Measurements from ENCODE around the gene SLIT3. TPM values are rescaled to one million over a fixed set of nuclear protein-coding genes. Genes with fewer than 3 reads are reported as not detected.

Gene SLIT3
- total RNA-seq, 1 experiment from 2014 or later: 0.44 TPM

DNA sequence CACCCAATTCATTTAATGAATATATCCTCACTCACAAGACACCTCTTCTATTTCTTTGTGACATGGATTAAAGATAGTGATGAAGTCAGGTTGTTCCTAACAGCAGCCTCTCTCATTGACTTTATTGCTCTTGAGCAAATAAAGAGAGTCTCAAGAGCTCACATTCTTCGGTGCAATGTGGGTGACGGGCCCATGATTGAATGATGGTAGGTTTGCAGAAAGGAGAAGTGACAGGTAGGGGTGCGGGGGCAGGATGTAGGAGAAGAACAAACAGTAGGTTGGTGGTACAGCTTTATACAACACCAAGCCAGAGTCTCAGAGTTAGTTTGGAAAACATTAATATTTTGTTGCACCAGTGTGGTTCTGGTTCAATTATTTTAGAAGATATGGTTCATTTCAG is 122.2 kb downstream of the SLIT3 start:
- BruUV-seq (replicated peaks): no TSS peak
- Histone ChIP-seq H3K4me1 (ENCODE audit: insufficient read depth, low read length) (no peaks in the 10 kb centered on the region), H3K4me3 (ENCODE audit: low read length) (no peak overlapping the region), H2AFZ (ENCODE audit: low read length) (no peak overlapping the region), H3K9me2 (replicated peaks; ENCODE audit: low read length) (no peaks in the 10 kb centered on the region), H3K27ac (ENCODE audit: low read length) (no peak overlapping the region), H3K4me2 (ENCODE audit: low read length) (no peak overlapping the region), H4K20me1 (ENCODE audit: low read length) (no peaks in the 10 kb centered on the region), H3K79me2 (ENCODE audit: low read length) (no peaks in the 10 kb centered on the region), H3K36me3 (ENCODE audit: low read depth, low read length) (no peaks in the 10 kb centered on the region), H3K27me3 (ENCODE audit: low read length) (no peaks in the 10 kb centered on the region), H3F3A (ENCODE audit: low read length, unreplicated experiment) (no peaks in the 10 kb centered on the region), H3K9me3 (ENCODE audit: low read length) (no peaks in the 10 kb centered on the region), H3K9ac (ENCODE audit: low read length) (no peak overlapping the region)
- TF ChIP-seq EZH2 (IDR thresholded peaks at IDR 0.05; ENCODE audit: low read length, unreplicated experiment) (no peak), EZH2phosphoT487 (IDR thresholded peaks at IDR 0.05; ENCODE audit: borderline replicate concordance, low read length) (no peak)
- TF ChIP-seq, protein P1, sequence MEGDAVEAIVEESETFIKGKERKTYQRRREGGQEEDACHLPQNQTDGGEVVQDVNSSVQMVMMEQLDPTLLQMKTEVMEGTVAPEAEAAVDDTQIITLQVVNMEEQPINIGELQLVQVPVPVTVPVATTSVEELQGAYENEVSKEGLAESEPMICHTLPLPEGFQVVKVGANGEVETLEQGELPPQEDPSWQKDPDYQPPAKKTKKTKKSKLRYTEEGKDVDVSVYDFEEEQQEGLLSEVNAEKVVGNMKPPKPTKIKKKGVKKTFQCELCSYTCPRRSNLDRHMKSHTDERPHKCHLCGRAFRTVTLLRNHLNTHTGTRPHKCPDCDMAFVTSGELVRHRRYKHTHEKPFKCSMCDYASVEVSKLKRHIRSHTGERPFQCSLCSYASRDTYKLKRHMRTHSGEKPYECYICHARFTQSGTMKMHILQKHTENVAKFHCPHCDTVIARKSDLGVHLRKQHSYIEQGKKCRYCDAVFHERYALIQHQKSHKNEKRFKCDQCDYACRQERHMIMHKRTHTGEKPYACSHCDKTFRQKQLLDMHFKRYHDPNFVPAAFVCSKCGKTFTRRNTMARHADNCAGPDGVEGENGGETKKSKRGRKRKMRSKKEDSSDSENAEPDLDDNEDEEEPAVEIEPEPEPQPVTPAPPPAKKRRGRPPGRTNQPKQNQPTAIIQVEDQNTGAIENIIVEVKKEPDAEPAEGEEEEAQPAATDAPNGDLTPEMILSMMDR (conservative IDR thresholded peaks at IDR 0.05; ENCODE audit: low read depth, low read length): no peak
- ATAC-seq (no peak), DNase-seq (no peak)
- POLR2A ChIA-PET (ENCODE audit: unreplicated experiment): no interaction called here
- CTCF ChIA-PET: no interaction called here
- intact Hi-C loops (cut with micrococcal nuclease): no loop called here

GRCh38 chr5:169178274-169178673 is 122.7 kb downstream of the SLIT3 start:
- no peaks in the 10 kb centered on the region for H4K20me1 ChIP-seq (ENCODE audit: low read length)
- CTCF ChIA-PET: no interaction called here
- no peak overlapping the region for H3K4me2 ChIP-seq (ENCODE audit: low read length)
- H3K9me2 ChIP-seq (replicated peaks; ENCODE audit: low read length): no peaks in the 10 kb centered on the region
- no peaks in the 10 kb centered on the region for H3K4me1 ChIP-seq (ENCODE audit: insufficient read depth, low read length)
- no peaks in the 10 kb centered on the region for H3K36me3 ChIP-seq (ENCODE audit: low read depth, low read length)
- intact Hi-C loops (cut with micrococcal nuclease): no loop called here
- no peak overlapping the region for H3K4me3 ChIP-seq (ENCODE audit: low read length)
- H3K9me3 ChIP-seq (ENCODE audit: low read length): no peaks in the 10 kb centered on the region
- DNase-seq: no peak
- H3K27me3 ChIP-seq (ENCODE audit: low read length): peaks cover 4% of the 10 kb centered on the region; the same call in 1 of the 2 replicates
- no peak for ATAC-seq
- BruUV-seq (replicated peaks): no TSS peak
- H3K27ac ChIP-seq (ENCODE audit: low read length): no peak overlapping the region
- no peaks in the 10 kb centered on the region for H3F3A ChIP-seq (ENCODE audit: low read length, unreplicated experiment)
- no peak overlapping the region for H2AFZ ChIP-seq (ENCODE audit: low read length)
- POLR2A ChIA-PET (ENCODE audit: unreplicated experiment): no interaction called here
- no peaks in the 10 kb centered on the region for H3K79me2 ChIP-seq (ENCODE audit: low read length)
- no peak overlapping the region for H3K9ac ChIP-seq (ENCODE audit: low read length)
- TF ChIP-seq, protein P1 (conservative IDR thresholded peaks at IDR 0.05; ENCODE audit: low read depth, low read length): no peak
- no peak for TF ChIP-seq EZH2 (IDR thresholded peaks at IDR 0.05; ENCODE audit: low read length, unreplicated experiment)
- no peak for TF ChIP-seq EZH2phosphoT487 (IDR thresholded peaks at IDR 0.05; ENCODE audit: borderline replicate concordance, low read length)

DNA sequence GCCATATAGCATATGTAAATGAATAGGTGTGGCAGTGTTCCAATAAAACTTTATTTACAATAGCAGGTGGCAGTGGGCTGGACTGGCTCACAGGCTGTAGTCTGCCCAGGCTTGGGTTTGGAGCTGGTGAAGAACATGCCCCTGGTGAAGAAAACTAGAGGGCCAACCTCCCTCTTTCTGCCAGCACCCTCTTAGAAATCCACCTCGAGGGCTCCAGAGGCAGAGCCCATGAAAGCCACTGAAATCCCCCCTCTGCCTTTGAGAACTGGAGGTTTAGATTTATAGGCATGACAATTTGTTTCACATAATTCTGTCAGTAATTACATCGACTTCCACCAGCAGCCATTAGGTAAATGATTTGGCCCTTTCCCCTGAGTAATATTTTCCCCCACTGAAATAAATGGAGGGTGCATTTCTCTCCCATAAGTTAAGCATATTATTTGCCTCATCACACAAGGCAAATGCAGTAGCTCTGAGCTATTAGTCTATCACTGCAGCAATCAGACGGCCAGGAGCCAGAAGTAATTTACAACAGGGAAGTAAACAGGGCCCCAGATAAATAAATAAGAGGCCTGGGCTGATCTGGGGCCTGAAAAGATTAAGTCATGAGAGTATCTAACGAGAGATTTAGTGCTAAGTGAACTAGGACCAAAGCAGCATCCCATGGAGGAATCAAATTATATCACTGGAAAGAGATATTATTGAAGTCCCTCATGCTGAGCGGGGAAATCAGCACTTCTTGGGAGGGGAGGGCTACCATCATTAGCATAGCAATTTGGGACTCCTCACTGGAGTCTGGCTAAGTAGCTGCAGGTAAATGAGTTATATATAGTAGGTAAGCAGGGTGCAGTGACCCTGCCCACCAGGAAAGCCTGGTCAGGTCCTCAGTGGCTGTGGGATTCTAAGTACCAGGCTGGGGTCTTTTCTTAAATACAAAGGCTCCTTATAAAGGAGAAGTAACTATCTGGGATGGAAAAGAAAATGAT is 123.9 kb downstream of the SLIT3 start:
- TF ChIP-seq EZH2phosphoT487 (IDR thresholded peaks at IDR 0.05; ENCODE audit: borderline replicate concordance, low read length) (no peak), EZH2 (IDR thresholded peaks at IDR 0.05; ENCODE audit: low read length, unreplicated experiment) (no peak)
- TF ChIP-seq, protein P1 (conservative IDR thresholded peaks at IDR 0.05; ENCODE audit: low read depth, low read length): no peak
- no peak for ATAC-seq

More for the DNA sequence above, 123.9 kb downstream of the SLIT3 start:
- DNase-seq: no peak
- H3K9me2 ChIP-seq (replicated peaks; ENCODE audit: low read length): no peaks in the 10 kb centered on the region
- H3K27ac ChIP-seq (ENCODE audit: low read length): no peak overlapping the region
- no peaks in the 10 kb centered on the region for H3K36me3 ChIP-seq (ENCODE audit: low read depth, low read length)
- no peaks in the 10 kb centered on the region for H3F3A ChIP-seq (ENCODE audit: low read length, unreplicated experiment)
- no peaks in the 10 kb centered on the region for H3K9me3 ChIP-seq (ENCODE audit: low read length)
- H3K79me2 ChIP-seq (ENCODE audit: low read length): no peaks in the 10 kb centered on the region
- H3K9ac ChIP-seq (ENCODE audit: low read length): no peak overlapping the region
- POLR2A ChIA-PET (ENCODE audit: unreplicated experiment): no interaction called here
- no peak overlapping the region for H3K4me3 ChIP-seq (ENCODE audit: low read length)
- H3K4me2 ChIP-seq (ENCODE audit: low read length): no peak overlapping the region
- intact Hi-C loops (cut with micrococcal nuclease): no loop called here
- H2AFZ ChIP-seq (ENCODE audit: low read length): no peak overlapping the region
- no TSS peak for BruUV-seq (replicated peaks)
- no peaks in the 10 kb centered on the region for H3K4me1 ChIP-seq (ENCODE audit: insufficient read depth, low read length)
- no peaks in the 10 kb centered on the region for H4K20me1 ChIP-seq (ENCODE audit: low read length)
- CTCF ChIA-PET: no interaction called here
- H3K27me3 ChIP-seq (ENCODE audit: low read length): peaks cover 8% of the 10 kb centered on the region; the same call in 1 of the 2 replicates

Measured in PC-3 (cell line).